ENCODE measurements around the gene TRANK1.

- TF ChIP-seq CTCF (IDR thresholded peaks at IDR 0.05; ENCODE audit: insufficient read depth, low read length) (no peak), POLR2AphosphoS5 (IDR thresholded peaks at IDR 0.05; ENCODE audit: low read depth) (no peak), GABPA (IDR thresholded peaks at IDR 0.05; ENCODE audit: low read depth) (no peak), SPI1 (IDR thresholded peaks at IDR 0.05; ENCODE audit: borderline replicate concordance, low read depth) (no peak), REST (IDR thresholded peaks at IDR 0.05; ENCODE audit: insufficient replicate concordance, low read depth) (no peak)
Measured at GRCh38 chr3:36814066-36814717, 130.7 kb downstream of the TRANK1 start.
